ENCODE measurements around the gene BTBD8. TPM values are rescaled to one million over a fixed set of nuclear protein-coding genes. Genes with fewer than 3 reads are reported as not detected.

BTBD8 gene
- total RNA-seq, 4 donors from 2014 or later = 1.4 to 6.7 (median 6.4) TPM

DNA sequence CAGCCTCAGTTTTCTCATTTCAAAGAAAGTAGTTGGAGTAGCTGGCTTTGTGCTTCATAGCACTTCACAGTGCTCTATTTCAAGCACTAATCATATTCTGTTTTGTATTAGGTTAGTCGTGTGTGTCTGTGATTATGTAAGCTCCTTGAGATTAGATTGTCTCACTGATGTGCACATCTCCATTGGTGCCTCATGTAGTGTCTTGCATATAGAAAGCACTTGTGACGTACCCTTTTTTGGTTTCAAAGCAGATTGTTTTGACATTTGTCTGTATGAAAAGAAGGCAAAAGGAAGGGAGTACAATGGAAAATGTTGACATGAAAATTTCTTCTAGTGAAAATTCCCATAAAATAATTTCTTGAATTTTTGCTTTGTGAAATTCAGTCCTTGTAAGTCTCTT, 13.9 kb downstream of the BTBD8 start:
- peaks cover 0 to 9% (median 0%) of the 10 kb centered on the region in 4 donors for H3K4me1 ChIP-seq
- H3K27ac ChIP-seq = no peak overlapping the region
- no peaks in the 10 kb centered on the region for H3K36me3 ChIP-seq
- no peak for TF ChIP-seq EP300 (IDR thresholded peaks at IDR 0.05; ENCODE audit: low read depth)
- TF ChIP-seq POLR2A (IDR thresholded peaks at IDR 0.05) = no peak
- TF ChIP-seq, protein P1, sequence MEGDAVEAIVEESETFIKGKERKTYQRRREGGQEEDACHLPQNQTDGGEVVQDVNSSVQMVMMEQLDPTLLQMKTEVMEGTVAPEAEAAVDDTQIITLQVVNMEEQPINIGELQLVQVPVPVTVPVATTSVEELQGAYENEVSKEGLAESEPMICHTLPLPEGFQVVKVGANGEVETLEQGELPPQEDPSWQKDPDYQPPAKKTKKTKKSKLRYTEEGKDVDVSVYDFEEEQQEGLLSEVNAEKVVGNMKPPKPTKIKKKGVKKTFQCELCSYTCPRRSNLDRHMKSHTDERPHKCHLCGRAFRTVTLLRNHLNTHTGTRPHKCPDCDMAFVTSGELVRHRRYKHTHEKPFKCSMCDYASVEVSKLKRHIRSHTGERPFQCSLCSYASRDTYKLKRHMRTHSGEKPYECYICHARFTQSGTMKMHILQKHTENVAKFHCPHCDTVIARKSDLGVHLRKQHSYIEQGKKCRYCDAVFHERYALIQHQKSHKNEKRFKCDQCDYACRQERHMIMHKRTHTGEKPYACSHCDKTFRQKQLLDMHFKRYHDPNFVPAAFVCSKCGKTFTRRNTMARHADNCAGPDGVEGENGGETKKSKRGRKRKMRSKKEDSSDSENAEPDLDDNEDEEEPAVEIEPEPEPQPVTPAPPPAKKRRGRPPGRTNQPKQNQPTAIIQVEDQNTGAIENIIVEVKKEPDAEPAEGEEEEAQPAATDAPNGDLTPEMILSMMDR (IDR thresholded peaks at IDR 0.05) = no peak
- TF ChIP-seq POLR2AphosphoS5 (IDR thresholded peaks at IDR 0.05) = no peak
- H3K4me3 ChIP-seq = no peak overlapping the region
- no peaks in the 10 kb centered on the region for H3K9me3 ChIP-seq
- WGBS, 2 donors (ENCODE audit: low coverage in 1 of 2) = 54 to 68% methylated on average over 2 of the region's 2 CpGs
- in situ Hi-C loops (cut with MboI; ENCODE audit: low pct_ligation_motif_present in 1 of 4, low pct_unique_long_range_greater_than_20kb in 1 of 4, low sequenced_read_pairs in 3 of 4) (no loop called here), intact Hi-C loops (cut with DNase I; ENCODE audit: low total_unique reads) (no loop called here)
- H3K27me3 ChIP-seq = no peaks in the 10 kb centered on the region
- no peak for DNase-seq

DNA sequence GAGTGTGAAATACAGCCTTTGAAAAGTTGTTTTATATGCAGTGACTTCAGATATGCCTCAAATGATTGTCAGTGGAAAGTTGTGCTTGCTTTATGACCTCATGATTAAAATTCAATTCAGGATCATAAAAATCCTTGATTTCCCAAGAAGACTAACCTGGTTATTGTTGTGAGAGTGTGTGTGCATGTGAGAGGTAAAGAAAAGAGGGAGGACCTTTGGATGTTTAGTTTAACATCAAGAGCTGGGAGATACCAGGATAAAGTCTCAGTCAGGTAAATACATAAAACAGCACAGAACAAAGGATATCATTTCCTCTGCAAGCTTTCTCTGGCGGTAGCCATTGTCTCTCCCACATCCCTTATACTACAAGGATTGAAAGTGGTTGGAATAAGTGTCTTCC, 14.4 kb downstream of the BTBD8 start:
- no peaks in the 10 kb centered on the region for H3K9me3 ChIP-seq
- peaks cover 0 to 9% (median 0%) of the 10 kb centered on the region in 4 donors for H3K4me1 ChIP-seq
- intact Hi-C loops (cut with DNase I; ENCODE audit: low total_unique reads) (no loop called here), in situ Hi-C loops (cut with MboI; ENCODE audit: low pct_ligation_motif_present in 1 of 4, low pct_unique_long_range_greater_than_20kb in 1 of 4, low sequenced_read_pairs in 3 of 4) (no loop called here)
- H3K4me3 ChIP-seq = no peak overlapping the region
- no peak overlapping the region for H3K27ac ChIP-seq
- DNase-seq = no peak
- H3K27me3 ChIP-seq = no peaks in the 10 kb centered on the region
- no peaks in the 10 kb centered on the region for H3K36me3 ChIP-seq
- 20 to 50% methylated on average over 1 of the region's 1 CpG for WGBS, 2 donors (ENCODE audit: low coverage in 1 of 2)
- TF ChIP-seq POLR2AphosphoS5 (IDR thresholded peaks at IDR 0.05) (no peak), POLR2A (IDR thresholded peaks at IDR 0.05) (no peak), EP300 (IDR thresholded peaks at IDR 0.05; ENCODE audit: low read depth) (no peak)
- TF ChIP-seq, protein P1 (IDR thresholded peaks at IDR 0.05) = no peak

DNA sequence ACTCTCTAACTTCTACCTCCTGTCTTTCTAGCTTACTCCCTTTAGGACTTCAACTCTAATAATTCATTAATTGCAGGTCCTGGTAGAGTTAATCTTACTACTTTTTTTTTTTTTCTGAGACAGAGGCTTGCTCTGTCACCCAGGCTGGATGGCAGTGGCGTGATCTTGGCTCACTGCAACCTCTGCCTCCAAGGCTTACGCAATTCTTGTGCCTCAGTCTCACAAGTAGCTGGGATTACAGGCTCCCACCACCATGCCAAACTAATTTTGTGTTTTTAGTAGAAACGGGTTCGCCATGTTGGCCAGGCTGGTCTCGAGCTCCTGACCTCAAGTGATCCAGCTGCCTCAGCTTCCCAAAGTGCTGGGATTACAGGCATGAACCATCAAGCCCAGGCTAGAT, 15.7 kb downstream of the BTBD8 start:
- H3K27me3 ChIP-seq = no peaks in the 10 kb centered on the region
- WGBS, 2 donors (ENCODE audit: low coverage in 1 of 2) = 87 to 97% methylated on average over 3 to 5 of the region's 5 CpGs
- intact Hi-C loops (cut with DNase I; ENCODE audit: low total_unique reads) = no loop called here
- peaks cover 0 to 9% (median 0%) of the 10 kb centered on the region in 4 donors for H3K4me1 ChIP-seq
- TF ChIP-seq, protein P1 (IDR thresholded peaks at IDR 0.05) = no peak
- no peak for TF ChIP-seq EP300 (IDR thresholded peaks at IDR 0.05; ENCODE audit: low read depth)
- no peak for TF ChIP-seq POLR2AphosphoS5 (IDR thresholded peaks at IDR 0.05)
- no peak for TF ChIP-seq POLR2A (IDR thresholded peaks at IDR 0.05)
- H3K4me3 ChIP-seq = no peak overlapping the region
- in situ Hi-C loops (cut with MboI; ENCODE audit: low pct_ligation_motif_present in 1 of 4, low pct_unique_long_range_greater_than_20kb in 1 of 4, low sequenced_read_pairs in 3 of 4) = no loop called here
- no peaks in the 10 kb centered on the region for H3K36me3 ChIP-seq
- DNase-seq = no peak
- no peak overlapping the region for H3K27ac ChIP-seq
- H3K9me3 ChIP-seq = no peaks in the 10 kb centered on the region

- DNase-seq = no peak
- TF ChIP-seq EP300 (IDR thresholded peaks at IDR 0.05; ENCODE audit: low read depth) = no peak
- no peak for TF ChIP-seq POLR2AphosphoS5 (IDR thresholded peaks at IDR 0.05)
- no peak for TF ChIP-seq POLR2A (IDR thresholded peaks at IDR 0.05)
- TF ChIP-seq, protein P1 (IDR thresholded peaks at IDR 0.05) = no peak
- no peaks in the 10 kb centered on the region for H3K9me3 ChIP-seq
- H3K27ac ChIP-seq = no peak overlapping the region
- in situ Hi-C loops (cut with MboI; ENCODE audit: low pct_ligation_motif_present in 1 of 4, low pct_unique_long_range_greater_than_20kb in 1 of 4, low sequenced_read_pairs in 3 of 4) (no loop called here), intact Hi-C loops (cut with DNase I; ENCODE audit: low total_unique reads) (no loop called here)
- no peak overlapping the region for H3K4me3 ChIP-seq
- H3K4me1 ChIP-seq = peaks cover 0 to 9% (median 0%) of the 10 kb centered on the region in 4 donors
- no peaks in the 10 kb centered on the region for H3K27me3 ChIP-seq
- no peaks in the 10 kb centered on the region for H3K36me3 ChIP-seq
Observed at GRCh38 chr1:92096317-92096716, 16.2 kb downstream of the BTBD8 start.

Data from transverse colon (tissue), 4 donors.